SU-DHL-6 (cell line): ENCODE measurements around the gene OSM.

Source experiments
- EZH2phosphoT487 ChIP-seq: fragments of 200-600 bp; sonication (generic), shearing (Covaris generic); conservative IDR thresholded peaks from 2 replicates; pipeline ENCODE4 v1.6.1; 2018; ENCODE audit warnings: mild to moderate bottlenecking, antibody characterized with exemption, low read length, moderate library complexity, mixed read lengths
- TF ChIP-seq, protein P1 (sequence below): fragments of 200-600 bp; sonication (generic); IDR thresholded peaks from one replicate; pipeline ENCODE4 v1.5.1; 2017; ENCODE audit warnings: antibody characterized with exemption, mild to moderate bottlenecking, low read length, moderate library complexity; ENCODE audit not compliant: insufficient read depth, poor library complexity, severe bottlenecking

DNA sequence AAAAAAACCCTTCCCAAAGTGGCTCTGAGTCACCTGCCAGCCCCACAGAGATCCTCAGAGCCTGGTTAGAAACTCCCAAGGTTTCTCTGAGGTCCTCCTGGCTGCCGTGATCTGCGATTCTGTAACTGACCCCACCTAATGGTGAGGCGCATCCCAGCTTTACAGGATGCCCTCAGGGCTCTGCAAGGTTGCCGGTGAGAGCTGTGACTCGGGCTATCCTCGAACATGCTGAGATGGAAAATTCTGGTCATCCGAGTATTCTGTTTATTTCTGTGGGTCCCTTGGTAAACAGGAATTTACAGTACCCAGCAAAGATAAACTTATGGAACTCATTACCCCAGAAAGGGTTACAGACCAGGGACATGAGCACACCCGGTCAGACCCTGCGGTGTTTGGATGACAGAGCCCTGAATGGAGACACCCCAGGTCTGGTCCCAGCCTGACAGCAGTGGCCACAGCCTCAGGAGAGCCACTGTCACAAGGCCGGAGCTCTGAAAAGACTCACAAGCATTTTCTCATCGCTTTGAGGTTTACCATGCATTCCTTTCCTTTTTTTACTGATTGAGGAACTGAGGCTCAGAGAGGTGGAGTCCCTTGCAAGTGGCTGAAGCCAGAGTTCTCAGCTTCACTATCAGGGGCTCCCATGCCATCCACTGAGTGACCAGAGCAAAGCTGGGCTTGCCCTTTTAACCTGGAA, 42.3 kb downstream of the OSM start:
- TF ChIP-seq, protein P1, sequence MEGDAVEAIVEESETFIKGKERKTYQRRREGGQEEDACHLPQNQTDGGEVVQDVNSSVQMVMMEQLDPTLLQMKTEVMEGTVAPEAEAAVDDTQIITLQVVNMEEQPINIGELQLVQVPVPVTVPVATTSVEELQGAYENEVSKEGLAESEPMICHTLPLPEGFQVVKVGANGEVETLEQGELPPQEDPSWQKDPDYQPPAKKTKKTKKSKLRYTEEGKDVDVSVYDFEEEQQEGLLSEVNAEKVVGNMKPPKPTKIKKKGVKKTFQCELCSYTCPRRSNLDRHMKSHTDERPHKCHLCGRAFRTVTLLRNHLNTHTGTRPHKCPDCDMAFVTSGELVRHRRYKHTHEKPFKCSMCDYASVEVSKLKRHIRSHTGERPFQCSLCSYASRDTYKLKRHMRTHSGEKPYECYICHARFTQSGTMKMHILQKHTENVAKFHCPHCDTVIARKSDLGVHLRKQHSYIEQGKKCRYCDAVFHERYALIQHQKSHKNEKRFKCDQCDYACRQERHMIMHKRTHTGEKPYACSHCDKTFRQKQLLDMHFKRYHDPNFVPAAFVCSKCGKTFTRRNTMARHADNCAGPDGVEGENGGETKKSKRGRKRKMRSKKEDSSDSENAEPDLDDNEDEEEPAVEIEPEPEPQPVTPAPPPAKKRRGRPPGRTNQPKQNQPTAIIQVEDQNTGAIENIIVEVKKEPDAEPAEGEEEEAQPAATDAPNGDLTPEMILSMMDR = no peak
- no peak for TF ChIP-seq EZH2phosphoT487
